AG04449 (cell line): ENCODE results near the gene MYO10.

Source experiments
- CTCF ChIA-PET: fragments of 350-600 bp; formaldehyde crosslinking; extraction: SDS; loops from one replicate; lab custom pipeline; 2021; ENCODE audit warnings: antibody characterized with exemption; lab: Yijun Ruan, JAX
- POLR2A ChIA-PET: fragments of 400-600, 350-600 bp; formaldehyde crosslinking; extraction: SDS; loops from one replicate; lab custom pipeline; 2020; ENCODE audit warnings: antibody characterized with exemption, inconsistent platforms; lab: Yijun Ruan, JAX
- DNase-seq: peaks from one replicate; pipeline ENCODE4 v3.0.0-alpha.2; 2010; ENCODE audit warnings: low read depth, low spot score
- H3K4me3 ChIP-seq: 2 replicates; pipeline ENCODE4 v1.5.1; 2011; ENCODE audit warnings: low read depth, mild to moderate bottlenecking, control low read depth, low read length
- CTCF ChIP-seq: IDR thresholded peaks from one replicate; pipeline ENCODE4 v1.5.1; 2011; ENCODE audit warnings: mild to moderate bottlenecking, moderate library complexity, low read length, control low read depth, inconsistent platforms; ENCODE audit not compliant: insufficient read depth; ENCODE audit errors: missing control alignments

The MYO10 gene

DNA sequence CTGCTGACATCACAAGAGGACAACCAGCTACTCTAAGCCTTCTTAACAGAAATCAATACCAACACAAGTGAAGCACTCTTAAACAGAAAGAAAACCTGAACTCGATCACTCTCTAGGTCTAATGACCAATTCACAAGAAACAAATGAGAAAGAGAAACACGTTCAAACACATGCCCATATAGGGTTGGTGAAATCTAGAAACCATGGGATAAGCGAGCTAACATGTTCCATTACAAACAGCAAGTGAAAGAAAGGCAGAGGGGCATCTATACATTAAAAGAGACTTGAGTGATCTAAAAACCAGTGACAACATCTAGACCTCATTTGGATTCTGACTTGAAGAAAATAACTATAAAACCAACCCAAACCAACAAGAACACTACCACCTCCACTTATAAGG lies 244.4 kb downstream of the MYO10 start:
- CTCF ChIA-PET: interaction anchor here (0.9 to 6.4 kb wide), 13 partner anchors 9 to 510 kb away, joined by 3 to 75 read pairs (median 4); no protein-coding TSS in a partner anchor
- H3K4me3 ChIP-seq: no peak overlapping the region
- no peak for TF ChIP-seq CTCF
- POLR2A ChIA-PET: no interaction called here
- no peak for DNase-seq

DNA sequence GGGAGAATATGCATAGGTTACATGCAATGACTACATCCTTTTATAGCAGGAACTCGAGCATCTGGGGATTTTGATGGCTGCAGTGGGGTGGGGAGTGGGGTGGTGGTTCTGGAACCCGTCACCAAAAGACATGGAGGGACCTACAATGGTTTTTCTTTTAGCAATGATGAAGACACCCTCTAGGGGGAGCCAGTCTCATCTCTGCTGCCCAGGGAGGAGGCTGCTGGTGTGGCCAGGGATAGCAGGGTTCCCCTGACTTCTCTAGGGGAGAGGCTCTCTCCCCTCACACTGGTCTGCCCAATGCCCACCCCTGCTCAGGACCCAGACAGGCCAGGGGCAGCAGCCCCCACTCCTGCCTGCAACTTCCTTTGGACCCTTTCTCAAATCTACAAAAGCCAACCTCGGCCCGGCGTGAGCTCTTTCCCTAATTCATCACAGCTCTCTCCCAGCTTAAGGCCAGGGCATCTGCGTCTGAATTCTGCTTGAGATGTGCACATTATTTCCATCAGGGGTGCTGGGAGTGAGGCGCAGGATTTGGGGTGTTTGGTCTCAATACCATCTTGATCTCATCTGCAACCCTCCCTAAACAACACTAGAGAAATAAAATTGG lies 245.7 kb downstream of the MYO10 start:
- ChIA-PET POLR2A (no interaction called here), CTCF (interaction anchor here (0.8 to 6.4 kb wide), 22 partner anchors 11 to 511 kb away, joined by 3 to 75 read pairs (median 4); no protein-coding TSS in a partner anchor)
- TF ChIP-seq CTCF: peak; percentile 83
- H3K4me3 ChIP-seq: no peak overlapping the region
- DNase-seq: no peak

DNA sequence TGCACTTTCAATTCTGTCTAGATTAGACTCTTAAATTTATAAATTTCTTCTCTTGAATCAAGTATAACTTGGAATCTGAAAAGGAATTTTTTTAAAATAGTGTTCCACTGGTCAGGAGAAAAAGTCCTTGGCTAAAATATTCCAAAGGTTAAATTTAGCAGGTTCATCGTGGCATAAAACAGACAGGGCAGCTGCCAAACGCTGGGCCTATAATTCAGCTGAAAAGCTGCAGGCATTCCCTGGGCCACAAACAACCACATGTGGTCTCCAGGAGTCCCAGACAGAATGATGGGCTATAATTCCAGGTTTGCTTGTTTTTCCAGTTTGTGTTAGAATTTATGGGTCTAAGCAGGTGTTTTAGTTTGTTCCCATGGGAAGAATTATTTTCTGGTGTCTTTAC lies 248.2 kb downstream of the MYO10 start:
- CTCF ChIA-PET: interaction anchor here (1.4 to 5.4 kb wide), 5 partner anchors 16 to 514 kb away, joined by 3 to 54 read pairs (median 42); no protein-coding TSS in a partner anchor
- no peak for DNase-seq
- TF ChIP-seq CTCF: no peak

GRCh38 chr5:16685069-16685468 lies 251.0 kb downstream of the MYO10 start:
- POLR2A ChIA-PET: no interaction called here
- CTCF ChIA-PET: no interaction called here
- no peak overlapping the region for H3K4me3 ChIP-seq
- no peak for TF ChIP-seq CTCF
- no peak for DNase-seq

More for the DNA sequence above, 248.2 kb downstream of the MYO10 start:
- H3K4me3 ChIP-seq: no peak overlapping the region
- POLR2A ChIA-PET: no interaction called here

- CTCF ChIA-PET: interaction anchor here (6.8 kb wide), 1 partner anchor 10 kb away, joined by 75 read pairs; no protein-coding TSS in a partner anchor
- no peak for DNase-seq
- POLR2A ChIA-PET: no interaction called here
- no peak for TF ChIP-seq CTCF
- H3K4me3 ChIP-seq: no peak overlapping the region
Observed at GRCh38 chr5:16681876-16682275, 254.2 kb downstream of the MYO10 start.

GRCh38 chr5:16679863-16680262 lies 256.2 kb downstream of the MYO10 start:
- no peak for DNase-seq
- POLR2A ChIA-PET: no interaction called here
- CTCF ChIA-PET: interaction anchor here (0.6 to 6.8 kb wide), 7 partner anchors 9 to 510 kb away, joined by 3 to 75 read pairs (median 3); no protein-coding TSS in a partner anchor

More at GRCh38 chr5:16679863-16680262, 256.2 kb downstream of the MYO10 start:
- no peak overlapping the region for H3K4me3 ChIP-seq
- TF ChIP-seq CTCF: no peak
